Memory B cell (primary cell): ENCODE data around the gene MYRIP.

Source experiments
- ATAC-seq: fragments of 150-1000 bp; cut with Tn5 transposase; 2 replicates; pipeline ENCODE4 v1.10.0; 2021; ENCODE audit warnings: low read depth, mild to moderate bottlenecking, moderate library complexity
- DNase-seq, 2 donors: peaks; one replicate each; pipeline ENCODE4 v3.0.0; 2022; ENCODE audit warnings: low spot score in 2 of 2
- H3K27ac Mint-ChIP-seq: one replicate; pipeline ENCODE4 v1.8.0; 2022; ENCODE audit warnings: mild to moderate bottlenecking, moderate library complexity, mixed read lengths
- H3K27me3 Mint-ChIP-seq: one replicate; pipeline ENCODE4 v1.8.0; 2022; ENCODE audit warnings: mixed read lengths
- H3K36me3 Mint-ChIP-seq: one replicate; pipeline ENCODE4 v1.8.0; 2022; ENCODE audit warnings: mild to moderate bottlenecking, mixed read lengths
- H3K4me1 Mint-ChIP-seq: one replicate; pipeline ENCODE4 v1.8.0; 2022; ENCODE audit warnings: mixed read lengths
- H3K4me3 Mint-ChIP-seq: one replicate; pipeline ENCODE4 v1.8.0; 2022; ENCODE audit warnings: mild to moderate bottlenecking, moderate library complexity, mixed read lengths
- H3K9me3 Mint-ChIP-seq: one replicate; pipeline ENCODE4 v1.8.0; 2022; ENCODE audit warnings: mixed read lengths

MYRIP gene

GRCh38 chr3:40228792-40229350 is 419.5 kb downstream of the MYRIP start:
- DNase-seq (no peak), ATAC-seq (no peak)
- Mint-ChIP-seq H3K9me3 (peaks cover 2% of the 10 kb centered on the region), H3K4me3 (no peak overlapping the region), H3K27me3 (no peaks in the 10 kb centered on the region), H3K27ac (peak overlapping the region; percentile 18), H3K36me3 (peaks cover 9% of the 10 kb centered on the region), H3K4me1 (peaks cover 10% of the 10 kb centered on the region)

- Mint-ChIP-seq H3K27ac (peak overlapping the region; percentile 18), H3K27me3 (no peaks in the 10 kb centered on the region), H3K4me1 (peaks cover 10% of the 10 kb centered on the region), H3K36me3 (peaks cover 14% of the 10 kb centered on the region), H3K9me3 (peaks cover 2% of the 10 kb centered on the region), H3K4me3 (no peak overlapping the region)
- peak; percentile 95 for ATAC-seq
- peak in 1 of 2 donors; percentile 1 for DNase-seq
These were observed 420.0 kb downstream of the MYRIP start for GRCh38 chr3:40229386-40229785.

- H3K27ac Mint-ChIP-seq = no peak overlapping the region
- H3K27me3 Mint-ChIP-seq = no peaks in the 10 kb centered on the region
- peaks cover 2% of the 10 kb centered on the region for H3K9me3 Mint-ChIP-seq
- H3K4me3 Mint-ChIP-seq = no peak overlapping the region
- peaks cover 14% of the 10 kb centered on the region for H3K36me3 Mint-ChIP-seq
- ATAC-seq (no peak), DNase-seq (no peak)
- peaks cover 10% of the 10 kb centered on the region for H3K4me1 Mint-ChIP-seq
These were observed 420.6 kb downstream of the MYRIP start for GRCh38 chr3:40229963-40230362.

- Mint-ChIP-seq H3K27ac (no peak overlapping the region), H3K4me1 (peaks cover 10% of the 10 kb centered on the region), H3K4me3 (no peak overlapping the region), H3K27me3 (no peaks in the 10 kb centered on the region), H3K36me3 (peaks cover 14% of the 10 kb centered on the region), H3K9me3 (peaks cover 2% of the 10 kb centered on the region)
- ATAC-seq (no peak), DNase-seq (no peak)
These were observed 421.0 kb downstream of the MYRIP start for GRCh38 chr3:40230382-40230781.

GRCh38 chr3:40232626-40233025 is 423.2 kb downstream of the MYRIP start:
- Mint-ChIP-seq H3K4me1 (peaks cover 10% of the 10 kb centered on the region), H3K27me3 (no peaks in the 10 kb centered on the region), H3K9me3 (peaks cover 4% of the 10 kb centered on the region)

GRCh38 chr3:40237159-40237558 is 427.8 kb downstream of the MYRIP start:
- peaks cover 12% of the 10 kb centered on the region for H3K36me3 Mint-ChIP-seq
- H3K9me3 Mint-ChIP-seq = peaks cover 4% of the 10 kb centered on the region
- no peaks in the 10 kb centered on the region for H3K4me1 Mint-ChIP-seq
- H3K27me3 Mint-ChIP-seq = no peaks in the 10 kb centered on the region
- no peak overlapping the region for H3K27ac Mint-ChIP-seq
- ATAC-seq (no peak), DNase-seq (no peak)
- no peak overlapping the region for H3K4me3 Mint-ChIP-seq

More at GRCh38 chr3:40232626-40233025, 423.2 kb downstream of the MYRIP start:
- no peak overlapping the region for H3K27ac Mint-ChIP-seq
- peaks cover 12% of the 10 kb centered on the region for H3K36me3 Mint-ChIP-seq
- DNase-seq (no peak), ATAC-seq (no peak)
- H3K4me3 Mint-ChIP-seq = no peak overlapping the region

- no peak for DNase-seq
- Mint-ChIP-seq H3K27me3 (no peaks in the 10 kb centered on the region), H3K27ac (no peak overlapping the region), H3K4me1 (no peaks in the 10 kb centered on the region), H3K9me3 (peaks cover 4% of the 10 kb centered on the region), H3K4me3 (no peak overlapping the region), H3K36me3 (peaks cover 12% of the 10 kb centered on the region)
- ATAC-seq = no peak
These were observed 428.6 kb downstream of the MYRIP start for GRCh38 chr3:40237889-40238571.

GRCh38 chr3:40240921-40241320 is 431.5 kb downstream of the MYRIP start:
- Mint-ChIP-seq H3K4me3 (no peak overlapping the region), H3K4me1 (no peaks in the 10 kb centered on the region), H3K27ac (no peak overlapping the region), H3K9me3 (peaks cover 2% of the 10 kb centered on the region), H3K27me3 (no peaks in the 10 kb centered on the region), H3K36me3 (peaks cover 2% of the 10 kb centered on the region)
- ATAC-seq = no peak
- DNase-seq = no peak

- Mint-ChIP-seq H3K36me3 (peaks cover 4% of the 10 kb centered on the region), H3K9me3 (peaks cover under 1% of the 10 kb centered on the region), H3K27me3 (no peaks in the 10 kb centered on the region), H3K4me3 (no peak overlapping the region), H3K27ac (no peak overlapping the region), H3K4me1 (no peaks in the 10 kb centered on the region)
- no peak for ATAC-seq
- no peak for DNase-seq
These were observed 432.8 kb downstream of the MYRIP start for GRCh38 chr3:40242216-40242615.

GRCh38 chr3:40242638-40243037 is 433.2 kb downstream of the MYRIP start:
- H3K4me3 Mint-ChIP-seq = no peak overlapping the region
- DNase-seq (no peak), ATAC-seq (no peak)
- H3K27me3 Mint-ChIP-seq = no peaks in the 10 kb centered on the region
- peaks cover 4% of the 10 kb centered on the region for H3K36me3 Mint-ChIP-seq
- H3K27ac Mint-ChIP-seq = no peak overlapping the region
- no peaks in the 10 kb centered on the region for H3K4me1 Mint-ChIP-seq
- no peaks in the 10 kb centered on the region for H3K9me3 Mint-ChIP-seq

GRCh38 chr3:40243056-40243455 is 433.6 kb downstream of the MYRIP start:
- no peak for ATAC-seq
- Mint-ChIP-seq H3K27ac (no peak overlapping the region), H3K27me3 (no peaks in the 10 kb centered on the region), H3K36me3 (peaks cover 6% of the 10 kb centered on the region), H3K4me1 (no peaks in the 10 kb centered on the region), H3K4me3 (no peak overlapping the region), H3K9me3 (no peaks in the 10 kb centered on the region)
- no peak for DNase-seq

GRCh38 chr3:40247714-40248454 is 438.5 kb downstream of the MYRIP start:
- Mint-ChIP-seq H3K4me1 (no peaks in the 10 kb centered on the region), H3K4me3 (no peak overlapping the region)

GRCh38 chr3:40248591-40248990 is 439.2 kb downstream of the MYRIP start:
- H3K27me3 Mint-ChIP-seq = no peaks in the 10 kb centered on the region
- DNase-seq = no peak
- H3K27ac Mint-ChIP-seq = no peak overlapping the region
- no peak for ATAC-seq
- H3K4me3 Mint-ChIP-seq = no peak overlapping the region
- H3K9me3 Mint-ChIP-seq = no peaks in the 10 kb centered on the region
- H3K4me1 Mint-ChIP-seq = no peaks in the 10 kb centered on the region
- peaks cover 10% of the 10 kb centered on the region for H3K36me3 Mint-ChIP-seq

More at GRCh38 chr3:40247714-40248454, 438.5 kb downstream of the MYRIP start:
- H3K27me3 Mint-ChIP-seq = no peaks in the 10 kb centered on the region
- DNase-seq (no peak), ATAC-seq (no peak)
- H3K36me3 Mint-ChIP-seq = peaks cover 10% of the 10 kb centered on the region
- no peaks in the 10 kb centered on the region for H3K9me3 Mint-ChIP-seq
- no peak overlapping the region for H3K27ac Mint-ChIP-seq

GRCh38 chr3:40249168-40249567 is 439.8 kb downstream of the MYRIP start:
- Mint-ChIP-seq H3K27ac (no peak overlapping the region), H3K4me3 (no peak overlapping the region), H3K9me3 (no peaks in the 10 kb centered on the region), H3K27me3 (no peaks in the 10 kb centered on the region), H3K36me3 (peaks cover 10% of the 10 kb centered on the region), H3K4me1 (no peaks in the 10 kb centered on the region)
- no peak for ATAC-seq
- no peak for DNase-seq
